ENCODE measurements around the gene AIPL1. TPM values are rescaled to one million over a fixed set of nuclear protein-coding genes. Genes with fewer than 3 reads are reported as not detected.

AIPL1 gene
- total RNA-seq, 2 donors from 2014 or later, result not detected

GRCh38 chr17:6442775-6443174 lies 7.9 kb upstream of the AIPL1 start:
- H3K27ac ChIP-seq, result no peak overlapping the region
- no peak overlapping the region for H3K4me3 ChIP-seq
- DNase-seq (no peak), ATAC-seq (no peak)
- intact Hi-C loops (cut with DNase I), result loop anchor here (10.0 kb wide), 1 partner anchor 58 kb away; no protein-coding TSS in a partner anchor
- H3K4me1 ChIP-seq, result peaks cover 14% of the 10 kb centered on the region
- no peaks in the 10 kb centered on the region for H3K27me3 ChIP-seq
- H3K9me3 ChIP-seq, result no peaks in the 10 kb centered on the region
- no peak for TF ChIP-seq CTCF (IDR thresholded peaks at IDR 0.05)
- TF ChIP-seq POLR2A (IDR thresholded peaks at IDR 0.05), result no peak
- WGBS, 2 donors, result 54 to 65% methylated on average over 6 of the region's 6 CpGs
- H3K36me3 ChIP-seq (replicated peaks in 1 of 2; ENCODE audit: insufficient read depth in 1 of 2, low read depth in 2 of 2), result no peaks in the 10 kb centered on the region

GRCh38 chr17:6439951-6440350 lies 5.0 kb upstream of the AIPL1 start:
- WGBS, 2 donors, result 34 to 40% methylated on average over 4 of the region's 4 CpGs
- DNase-seq (no peak), ATAC-seq (no peak)
- no peak for TF ChIP-seq CTCF (IDR thresholded peaks at IDR 0.05)
- TF ChIP-seq POLR2A (IDR thresholded peaks at IDR 0.05), result no peak
- Histone ChIP-seq H3K4me3 (no peak overlapping the region), H3K27ac (no peak overlapping the region), H3K4me1 (peaks cover 14% of the 10 kb centered on the region), H3K9me3 (no peaks in the 10 kb centered on the region), H3K36me3 (replicated peaks in 1 of 2; ENCODE audit: insufficient read depth in 1 of 2, low read depth in 2 of 2) (no peaks in the 10 kb centered on the region), H3K27me3 (no peaks in the 10 kb centered on the region)
- intact Hi-C loops (cut with DNase I), result loop anchor here (10.0 kb wide), 1 partner anchor 55 kb away; no protein-coding TSS in a partner anchor

- ATAC-seq (no peak), DNase-seq (no peak)
- TF ChIP-seq POLR2A (IDR thresholded peaks at IDR 0.05), result no peak
- no peak for TF ChIP-seq CTCF (IDR thresholded peaks at IDR 0.05)
- H3K36me3 ChIP-seq (replicated peaks in 1 of 2; ENCODE audit: insufficient read depth in 1 of 2, low read depth in 2 of 2), result no peaks in the 10 kb centered on the region
- no peak overlapping the region for H3K27ac ChIP-seq
- H3K27me3 ChIP-seq, result no peaks in the 10 kb centered on the region
- no peaks in the 10 kb centered on the region for H3K4me1 ChIP-seq
- no peaks in the 10 kb centered on the region for H3K9me3 ChIP-seq
- no peak overlapping the region for H3K4me3 ChIP-seq
- WGBS, 2 donors, result 26 to 31% methylated on average over 3 of the region's 3 CpGs
- intact Hi-C loops (cut with DNase I), result no loop called here
Observed at GRCh38 chr17:6437956-6438355, 3.0 kb upstream of the AIPL1 start.

GRCh38 chr17:6437466-6437865 lies 2.5 kb upstream of the AIPL1 start:
- 24 to 28% methylated on average over 4 of the region's 4 CpGs for WGBS, 2 donors
- Histone ChIP-seq H3K27me3 (no peaks in the 10 kb centered on the region), H3K27ac (no peak overlapping the region), H3K36me3 (replicated peaks in 1 of 2; ENCODE audit: insufficient read depth in 1 of 2, low read depth in 2 of 2) (no peaks in the 10 kb centered on the region), H3K4me1 (no peaks in the 10 kb centered on the region), H3K9me3 (no peaks in the 10 kb centered on the region), H3K4me3 (no peak overlapping the region)
- ATAC-seq (no peak), DNase-seq (no peak)
- TF ChIP-seq CTCF (IDR thresholded peaks at IDR 0.05), result no peak
- TF ChIP-seq POLR2A (IDR thresholded peaks at IDR 0.05), result no peak
- intact Hi-C loops (cut with DNase I), result no loop called here

GRCh38 chr17:6435968-6436367 lies 1.0 kb upstream of the AIPL1 start:
- no peak overlapping the region for H3K27ac ChIP-seq
- no peak overlapping the region for H3K4me3 ChIP-seq
- H3K36me3 ChIP-seq (replicated peaks in 1 of 2; ENCODE audit: insufficient read depth in 1 of 2, low read depth in 2 of 2), result no peaks in the 10 kb centered on the region
- no peaks in the 10 kb centered on the region for H3K27me3 ChIP-seq
- no peaks in the 10 kb centered on the region for H3K9me3 ChIP-seq
- TF ChIP-seq CTCF (IDR thresholded peaks at IDR 0.05) (peak; percentile 63 to 80 (median 69)), POLR2A (IDR thresholded peaks at IDR 0.05) (no peak)
- intact Hi-C loops (cut with DNase I), result no loop called here
- peak; percentile 79 for ATAC-seq
- H3K4me1 ChIP-seq, result no peaks in the 10 kb centered on the region
- DNase-seq, result peak; percentile 60 to 68 (median 64)
- WGBS, 2 donors, result 15 to 17% methylated on average over 9 of the region's 9 CpGs
